ENCODE measurements around the gene OR10H1. TPM values are rescaled to one million over a fixed set of nuclear protein-coding genes. Genes with fewer than 3 reads are reported as not detected.
"Not testable (repeated sequence)": the region's sequence is repeated elsewhere in the genome, so short reads cannot be mapped to it uniquely, and the experiment has no call there.

The OR10H1 gene
- total and polyA plus RNA-seq, 7 donors = not detected

- WGBS, 2 donors = 75 to 78% methylated on average over 6 of the region's 6 CpGs
- no peak for TF ChIP-seq EP300 (IDR thresholded peaks at IDR 0.05)
- TF ChIP-seq POLR2A (IDR thresholded peaks at IDR 0.05) = no peak
- TF ChIP-seq CTCF (IDR thresholded peaks at IDR 0.05) = no peak
- no peak for TF ChIP-seq POLR2AphosphoS5 (IDR thresholded peaks at IDR 0.05)
These were observed 45.1 kb upstream of the OR10H1 start for GRCh38 chr19:15860522-15860921.

GRCh38 chr19:15859187-15859586, 43.7 kb upstream of the OR10H1 start:
- Histone ChIP-seq H3K4me3 (no peak overlapping the region), H3K4me1 (no peaks in the 10 kb centered on the region), H3K9me3 (no peaks in the 10 kb centered on the region), H3K27me3 (peaks cover 0 to 14% (median 12%) of the 10 kb centered on the region in 3 donors), H3K27ac (no peak overlapping the region), H3K36me3 (no peaks in the 10 kb centered on the region)
- TF ChIP-seq POLR2A (IDR thresholded peaks at IDR 0.05) = no peak
- no peak for TF ChIP-seq POLR2AphosphoS5 (IDR thresholded peaks at IDR 0.05)
- TF ChIP-seq CTCF (IDR thresholded peaks at IDR 0.05) = no peak
- no peak for TF ChIP-seq EP300 (IDR thresholded peaks at IDR 0.05)
- DNase-seq = no peak
- intact Hi-C loops (cut with DNase I) = no loop called here
- WGBS, 2 donors = 82 to 84% methylated on average over 6 of the region's 6 CpGs

More at GRCh38 chr19:15860522-15860921, 45.1 kb upstream of the OR10H1 start:
- no peaks in the 10 kb centered on the region for H3K36me3 ChIP-seq
- no peaks in the 10 kb centered on the region for H3K4me1 ChIP-seq
- intact Hi-C loops (cut with DNase I) = no loop called here
- H3K9me3 ChIP-seq = no peaks in the 10 kb centered on the region
- H3K27ac ChIP-seq = no peak overlapping the region
- H3K27me3 ChIP-seq = peaks cover 0 to 14% (median 12%) of the 10 kb centered on the region in 3 donors
- H3K4me3 ChIP-seq = no peak overlapping the region
- no peak for DNase-seq

GRCh38 chr19:15850385-15850784, 34.9 kb upstream of the OR10H1 start:
- TF ChIP-seq POLR2A (IDR thresholded peaks at IDR 0.05) (no peak), CTCF (IDR thresholded peaks at IDR 0.05) (no peak), POLR2AphosphoS5 (IDR thresholded peaks at IDR 0.05) (no peak), EP300 (IDR thresholded peaks at IDR 0.05) (no peak)
- H3K9me3 ChIP-seq = no peaks in the 10 kb centered on the region
- no peaks in the 10 kb centered on the region for H3K27me3 ChIP-seq
- intact Hi-C loops (cut with DNase I) = no loop called here
- no peak overlapping the region for H3K4me3 ChIP-seq
- no peak for DNase-seq
- WGBS, 2 donors = 82 to 90% methylated on average over 3 of the region's 3 CpGs
- no peaks in the 10 kb centered on the region for H3K36me3 ChIP-seq
- H3K27ac ChIP-seq = no peak overlapping the region
- H3K4me1 ChIP-seq = no peaks in the 10 kb centered on the region

- Histone ChIP-seq H3K36me3 (no peaks in the 10 kb centered on the region), H3K27me3 (no peaks in the 10 kb centered on the region), H3K4me1 (no peaks in the 10 kb centered on the region), H3K4me3 (no peak overlapping the region), H3K27ac (no peak overlapping the region), H3K9me3 (no peaks in the 10 kb centered on the region)
- no peak for DNase-seq
- TF ChIP-seq POLR2AphosphoS5 (IDR thresholded peaks at IDR 0.05) (no peak), POLR2A (IDR thresholded peaks at IDR 0.05) (no peak), EP300 (IDR thresholded peaks at IDR 0.05) (no peak), CTCF (IDR thresholded peaks at IDR 0.05) (no peak)
- 89 to 92% methylated on average over 6 of the region's 6 CpGs for WGBS, 2 donors
- intact Hi-C loops (cut with DNase I) = no loop called here
These were observed 31.5 kb upstream of the OR10H1 start for GRCh38 chr19:15846923-15847322.

GRCh38 chr19:15843894-15844222, 28.4 kb upstream of the OR10H1 start:
- H3K9me3 ChIP-seq = not testable (repeated sequence)
- peak; percentile 66 for DNase-seq

More at GRCh38 chr19:15843894-15844222, 28.4 kb upstream of the OR10H1 start:
- H3K4me3 ChIP-seq; H3K27me3 ChIP-seq; H3K27ac ChIP-seq; H3K4me1 ChIP-seq; intact Hi-C loops (cut with DNase I); H3K36me3 ChIP-seq: not testable (repeated sequence)
- 63 to 76% methylated on average over 8 of the region's 8 CpGs for WGBS, 2 donors
